ENCODE data around the gene PLXNA4. TPM values are rescaled to one million over a fixed set of nuclear protein-coding genes. Genes with fewer than 3 reads are reported as not detected.

PLXNA4 gene
- total and polyA plus RNA-seq, 4 donors = 0.04 to 1.1 (median 0.41) TPM

GRCh38 chr7:132379292-132379691 lies 197.0 kb downstream of the PLXNA4 start:
- Histone ChIP-seq H3K4me3 (ENCODE audit: low read depth in 1 of 3, low read length in 3 of 3) (no peak overlapping the region), H3K4me1 (ENCODE audit: control insufficient read depth in 4 of 4, insufficient read depth in 4 of 4, low read length in 3 of 4) (peaks cover 0 to 53% (median 43%) of the 10 kb centered on the region in 4 donors), H3K36me3 (ENCODE audit: control insufficient read depth in 4 of 4, insufficient read depth in 3 of 4, low read depth in 1 of 4, low read length in 3 of 4) (no peaks in the 10 kb centered on the region), H3K9ac (ENCODE audit: low read depth in 1 of 2, low read length in 2 of 2) (no peak overlapping the region), H3K27me3 (ENCODE audit: control insufficient read depth in 4 of 4, insufficient read depth in 4 of 4, low read length in 3 of 4) (no peaks in the 10 kb centered on the region), H3K9me3 (ENCODE audit: control insufficient read depth in 4 of 4, low read length in 3 of 4) (no peaks in the 10 kb centered on the region), H3K27ac (ENCODE audit: low read depth in 1 of 2, low read length in 2 of 2) (no peak overlapping the region)
- TF ChIP-seq FOXA2 (IDR thresholded peaks at IDR 0.05) (no peak), FOXA1 (IDR thresholded peaks at IDR 0.05) (no peak), ZBTB33 (IDR thresholded peaks at IDR 0.05) (no peak), HNF4G (IDR thresholded peaks at IDR 0.05) (no peak), GABPA (IDR thresholded peaks at IDR 0.05 in 1 of 2, conservative IDR thresholded peaks at IDR 0.05 in 1 of 2) (no peak), HNF4A (conservative IDR thresholded peaks at IDR 0.05) (no peak)
- TF ChIP-seq, protein P1, sequence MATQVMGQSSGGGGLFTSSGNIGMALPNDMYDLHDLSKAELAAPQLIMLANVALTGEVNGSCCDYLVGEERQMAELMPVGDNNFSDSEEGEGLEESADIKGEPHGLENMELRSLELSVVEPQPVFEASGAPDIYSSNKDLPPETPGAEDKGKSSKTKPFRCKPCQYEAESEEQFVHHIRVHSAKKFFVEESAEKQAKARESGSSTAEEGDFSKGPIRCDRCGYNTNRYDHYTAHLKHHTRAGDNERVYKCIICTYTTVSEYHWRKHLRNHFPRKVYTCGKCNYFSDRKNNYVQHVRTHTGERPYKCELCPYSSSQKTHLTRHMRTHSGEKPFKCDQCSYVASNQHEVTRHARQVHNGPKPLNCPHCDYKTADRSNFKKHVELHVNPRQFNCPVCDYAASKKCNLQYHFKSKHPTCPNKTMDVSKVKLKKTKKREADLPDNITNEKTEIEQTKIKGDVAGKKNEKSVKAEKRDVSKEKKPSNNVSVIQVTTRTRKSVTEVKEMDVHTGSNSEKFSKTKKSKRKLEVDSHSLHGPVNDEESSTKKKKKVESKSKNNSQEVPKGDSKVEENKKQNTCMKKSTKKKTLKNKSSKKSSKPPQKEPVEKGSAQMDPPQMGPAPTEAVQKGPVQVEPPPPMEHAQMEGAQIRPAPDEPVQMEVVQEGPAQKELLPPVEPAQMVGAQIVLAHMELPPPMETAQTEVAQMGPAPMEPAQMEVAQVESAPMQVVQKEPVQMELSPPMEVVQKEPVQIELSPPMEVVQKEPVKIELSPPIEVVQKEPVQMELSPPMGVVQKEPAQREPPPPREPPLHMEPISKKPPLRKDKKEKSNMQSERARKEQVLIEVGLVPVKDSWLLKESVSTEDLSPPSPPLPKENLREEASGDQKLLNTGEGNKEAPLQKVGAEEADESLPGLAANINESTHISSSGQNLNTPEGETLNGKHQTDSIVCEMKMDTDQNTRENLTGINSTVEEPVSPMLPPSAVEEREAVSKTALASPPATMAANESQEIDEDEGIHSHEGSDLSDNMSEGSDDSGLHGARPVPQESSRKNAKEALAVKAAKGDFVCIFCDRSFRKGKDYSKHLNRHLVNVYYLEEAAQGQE (IDR thresholded peaks at IDR 0.05) = no peak
- WGBS = 86% methylated on average over 1 of the region's 1 CpG
- DNase-seq (ENCODE audit: low spot score) = no peak

DNA sequence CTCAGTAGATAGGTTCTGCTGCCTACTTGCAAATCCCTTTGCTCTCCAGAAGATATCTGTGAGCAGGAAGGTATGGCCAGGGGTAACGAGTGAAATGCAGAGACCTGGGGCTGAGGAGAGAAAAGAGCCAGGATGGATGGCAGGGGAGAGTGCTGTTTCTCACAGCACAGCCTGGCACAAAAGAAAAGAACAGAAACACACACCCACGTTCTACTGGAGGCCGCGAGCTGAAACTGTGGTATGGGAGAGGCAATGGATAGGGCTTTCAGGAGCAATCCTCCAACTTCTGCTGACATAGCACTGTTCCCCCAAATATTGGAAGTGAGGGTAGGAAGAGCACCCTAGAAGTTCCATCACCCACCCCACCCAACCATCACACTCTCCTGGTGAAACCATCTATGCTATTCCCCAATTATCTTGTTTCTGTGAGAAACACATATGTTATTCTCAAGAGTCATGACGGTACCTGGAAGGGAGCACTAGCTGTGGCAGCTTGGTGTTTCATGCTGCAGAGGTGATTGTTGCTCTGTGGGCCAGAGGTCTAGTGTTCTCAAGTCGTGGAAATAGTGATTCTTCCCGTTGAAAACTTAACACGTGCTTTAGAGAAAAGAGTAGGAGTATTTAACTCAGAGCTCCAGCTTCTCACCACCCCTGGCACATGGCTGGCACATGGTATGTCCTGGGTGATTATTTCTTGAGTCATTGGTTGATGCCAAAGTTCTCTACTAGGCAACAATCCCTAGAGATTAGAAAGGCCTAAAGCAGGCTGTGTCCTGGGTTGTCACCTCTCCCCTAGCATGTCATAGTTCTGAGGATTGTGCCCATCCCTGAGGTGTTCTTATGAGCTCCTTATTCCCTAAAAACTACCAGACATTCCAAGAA lies 198.3 kb downstream of the PLXNA4 start:
- Histone ChIP-seq H3K36me3 (ENCODE audit: control insufficient read depth in 4 of 4, insufficient read depth in 3 of 4, low read depth in 1 of 4, low read length in 3 of 4) (no peaks in the 10 kb centered on the region), H3K9me3 (ENCODE audit: control insufficient read depth in 4 of 4, low read length in 3 of 4) (no peaks in the 10 kb centered on the region), H3K4me3 (ENCODE audit: low read depth in 1 of 3, low read length in 3 of 3) (no peak overlapping the region), H3K27me3 (ENCODE audit: control insufficient read depth in 4 of 4, insufficient read depth in 4 of 4, low read length in 3 of 4) (no peaks in the 10 kb centered on the region), H3K27ac (ENCODE audit: low read depth in 1 of 2, low read length in 2 of 2) (no peak overlapping the region), H3K4me1 (ENCODE audit: control insufficient read depth in 4 of 4, insufficient read depth in 4 of 4, low read length in 3 of 4) (peaks cover 0 to 51% (median 42%) of the 10 kb centered on the region in 4 donors), H3K9ac (ENCODE audit: low read depth in 1 of 2, low read length in 2 of 2) (no peak overlapping the region)
- DNase-seq (ENCODE audit: low spot score) = no peak
- TF ChIP-seq FOXA1 (IDR thresholded peaks at IDR 0.05) (no peak), FOXA2 (IDR thresholded peaks at IDR 0.05) (no peak), YY1 (IDR thresholded peaks at IDR 0.05) (no peak), GABPA (IDR thresholded peaks at IDR 0.05 in 1 of 2, conservative IDR thresholded peaks at IDR 0.05 in 1 of 2) (no peak), NR2F2 (IDR thresholded peaks at IDR 0.05) (no peak), HNF4G (IDR thresholded peaks at IDR 0.05) (no peak), SP1 (IDR thresholded peaks at IDR 0.05) (no peak)
- TF ChIP-seq, protein P2, sequence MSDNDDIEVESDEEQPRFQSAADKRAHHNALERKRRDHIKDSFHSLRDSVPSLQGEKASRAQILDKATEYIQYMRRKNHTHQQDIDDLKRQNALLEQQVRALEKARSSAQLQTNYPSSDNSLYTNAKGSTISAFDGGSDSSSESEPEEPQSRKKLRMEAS (IDR thresholded peaks at IDR 0.05) = no peak
- TF ChIP-seq, protein P3, sequence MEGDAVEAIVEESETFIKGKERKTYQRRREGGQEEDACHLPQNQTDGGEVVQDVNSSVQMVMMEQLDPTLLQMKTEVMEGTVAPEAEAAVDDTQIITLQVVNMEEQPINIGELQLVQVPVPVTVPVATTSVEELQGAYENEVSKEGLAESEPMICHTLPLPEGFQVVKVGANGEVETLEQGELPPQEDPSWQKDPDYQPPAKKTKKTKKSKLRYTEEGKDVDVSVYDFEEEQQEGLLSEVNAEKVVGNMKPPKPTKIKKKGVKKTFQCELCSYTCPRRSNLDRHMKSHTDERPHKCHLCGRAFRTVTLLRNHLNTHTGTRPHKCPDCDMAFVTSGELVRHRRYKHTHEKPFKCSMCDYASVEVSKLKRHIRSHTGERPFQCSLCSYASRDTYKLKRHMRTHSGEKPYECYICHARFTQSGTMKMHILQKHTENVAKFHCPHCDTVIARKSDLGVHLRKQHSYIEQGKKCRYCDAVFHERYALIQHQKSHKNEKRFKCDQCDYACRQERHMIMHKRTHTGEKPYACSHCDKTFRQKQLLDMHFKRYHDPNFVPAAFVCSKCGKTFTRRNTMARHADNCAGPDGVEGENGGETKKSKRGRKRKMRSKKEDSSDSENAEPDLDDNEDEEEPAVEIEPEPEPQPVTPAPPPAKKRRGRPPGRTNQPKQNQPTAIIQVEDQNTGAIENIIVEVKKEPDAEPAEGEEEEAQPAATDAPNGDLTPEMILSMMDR (IDR thresholded peaks at IDR 0.05; ENCODE audit: low read depth, low read length, missing input control) = no peak
- TF ChIP-seq, protein P1 (IDR thresholded peaks at IDR 0.05) = no peak
- WGBS = 90% methylated on average over 8 of the region's 8 CpGs
